Retina (tissue), 1 donor: ENCODE results near the gene MAP3K14.
"Not testable (repeated sequence)": the region's sequence is repeated elsewhere in the genome, so short reads cannot be mapped to it uniquely, and the experiment has no call there.

ENCODE experiments used
- DNase-seq: peaks from one replicate; pipeline ENCODE4 v3.0.0-alpha.2; 2016

MAP3K14 gene

GRCh38 chr17:45316434-45317110 is at the start of gene MAP3K14:
Gene MAP3K14 (minus strand): TSS chr17:45317020. CDS start chr17:45290745, 26,275 bp downstream.
- peak; percentile 94 for DNase-seq

- no peak for DNase-seq
Observed at GRCh38 chr17:45366049-45366448, 49.2 kb upstream of the MAP3K14 start.

- DNase-seq: no peak
Observed at GRCh38 chr17:45364531-45365390, 47.9 kb upstream of the MAP3K14 start.

DNA sequence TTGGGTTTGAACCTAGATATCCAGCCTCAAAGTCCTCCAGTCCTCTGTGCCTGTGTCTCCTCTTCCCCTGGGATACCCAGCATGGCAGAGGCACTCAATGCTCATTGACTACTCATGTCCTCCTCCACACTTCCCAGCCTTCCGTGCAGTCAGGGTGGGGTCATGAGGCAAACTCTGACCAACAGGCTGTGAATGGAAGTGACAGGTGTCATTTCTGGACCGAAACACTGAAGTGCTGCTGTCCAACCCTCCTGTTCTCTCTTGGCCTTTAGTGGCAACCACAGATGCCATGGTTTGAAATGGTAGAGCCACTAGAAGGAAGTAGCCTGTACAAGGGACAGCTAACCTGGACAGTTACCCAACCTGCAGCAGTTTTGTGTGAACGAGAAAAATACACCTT is 46.7 kb upstream of the MAP3K14 start:
- DNase-seq: no peak

GRCh38 chr17:45361976-45362375 is 45.2 kb upstream of the MAP3K14 start:
- no peak for DNase-seq

GRCh38 chr17:45361451-45361850 is 44.6 kb upstream of the MAP3K14 start:
- DNase-seq: no peak

DNA sequence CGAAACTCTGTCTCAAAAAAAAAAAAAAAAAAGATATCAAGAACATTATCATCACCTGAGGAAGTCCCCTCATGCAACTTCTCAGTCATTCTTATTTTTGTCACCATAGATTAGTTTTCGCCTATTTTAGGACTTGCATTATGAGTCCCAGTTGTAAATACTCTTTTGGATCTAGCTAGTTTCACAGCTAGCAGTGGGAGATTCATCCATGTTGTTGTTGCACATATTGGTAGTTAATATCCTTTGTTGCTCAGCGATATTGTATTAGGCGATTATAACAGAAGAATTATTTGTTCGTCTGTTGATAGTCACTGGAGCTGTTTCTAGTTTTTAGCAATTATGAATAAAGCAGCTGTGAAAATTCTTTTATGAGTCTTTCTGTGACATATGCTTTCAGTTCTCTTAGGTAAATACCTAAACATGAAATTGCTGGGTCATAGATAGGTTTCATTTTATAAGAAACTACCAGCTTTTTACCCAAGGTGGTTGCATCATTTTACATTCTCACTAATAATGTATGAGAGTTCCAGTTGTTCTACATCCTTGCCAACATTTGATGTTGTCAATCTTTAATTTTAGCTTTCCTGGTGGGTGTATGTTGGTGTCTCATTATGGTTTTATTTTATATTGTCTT is 40.7 kb upstream of the MAP3K14 start:
- no peak for DNase-seq

DNA sequence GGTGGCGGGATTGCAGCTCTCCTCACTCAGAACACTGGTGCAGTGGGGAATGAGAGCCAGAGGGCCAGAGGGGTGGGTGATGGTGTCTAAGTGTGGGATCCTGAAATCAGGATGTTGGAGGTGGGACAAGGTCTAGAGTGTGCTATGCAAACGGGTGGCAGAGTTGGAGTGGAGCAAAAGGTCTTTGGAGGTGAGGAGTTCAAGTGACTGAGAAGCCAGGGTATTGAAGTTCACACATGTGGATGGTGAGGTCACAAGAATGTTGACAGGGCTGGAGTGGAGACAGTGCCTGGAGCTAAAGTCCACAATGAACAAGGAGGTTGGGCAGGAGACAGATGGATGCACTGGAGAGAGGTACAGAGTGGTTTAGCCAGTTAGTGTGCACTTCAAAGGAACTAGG is 38.3 kb upstream of the MAP3K14 start:
- no peak for DNase-seq

DNA sequence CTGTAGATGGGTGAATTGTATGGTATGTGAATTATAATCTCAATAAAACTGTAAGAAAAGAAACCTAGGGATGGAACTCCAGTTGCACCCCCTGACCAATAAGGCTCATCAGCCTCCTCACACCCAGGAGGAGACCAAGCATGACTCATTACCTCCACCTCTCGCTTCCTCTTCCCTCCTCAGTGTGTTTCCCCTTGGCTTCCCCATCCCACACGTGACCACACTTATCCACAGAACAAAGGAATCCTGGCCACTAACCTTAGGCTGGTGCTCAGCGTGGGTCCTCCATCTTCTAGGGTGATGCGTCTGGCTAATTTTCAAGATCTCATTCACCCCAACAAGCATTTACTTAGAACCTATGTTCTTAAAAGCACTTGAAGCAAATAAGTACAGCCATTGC is 36.2 kb upstream of the MAP3K14 start:
- DNase-seq: no peak

DNA sequence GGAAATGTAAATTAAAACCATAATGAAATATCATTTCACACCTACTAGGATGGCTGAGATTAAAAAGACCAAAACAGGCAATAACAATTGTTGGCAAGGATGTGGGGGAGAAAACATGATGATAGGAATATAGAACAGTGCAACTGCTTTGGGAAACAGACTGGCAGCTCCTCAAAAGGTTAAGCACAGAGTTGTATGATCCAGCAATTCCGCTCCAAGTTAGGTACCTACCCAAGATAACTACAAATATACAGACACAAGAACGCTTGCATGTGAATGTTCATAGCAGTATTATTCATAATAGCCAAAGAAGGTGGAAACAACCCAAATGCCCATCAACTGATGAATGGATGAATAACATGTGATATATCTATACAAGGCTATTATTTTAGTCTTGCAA is 35.0 kb upstream of the MAP3K14 start:
- DNase-seq: no peak

- DNase-seq: no peak
Observed at GRCh38 chr17:45347444-45347843, 30.6 kb upstream of the MAP3K14 start.

- no peak for DNase-seq
Observed at GRCh38 chr17:45346216-45347015, 29.6 kb upstream of the MAP3K14 start.

GRCh38 chr17:45345554-45346215 is 28.9 kb upstream of the MAP3K14 start:
- DNase-seq: no peak

GRCh38 chr17:45345246-45345553 is 28.4 kb upstream of the MAP3K14 start:
- DNase-seq: no peak

DNA sequence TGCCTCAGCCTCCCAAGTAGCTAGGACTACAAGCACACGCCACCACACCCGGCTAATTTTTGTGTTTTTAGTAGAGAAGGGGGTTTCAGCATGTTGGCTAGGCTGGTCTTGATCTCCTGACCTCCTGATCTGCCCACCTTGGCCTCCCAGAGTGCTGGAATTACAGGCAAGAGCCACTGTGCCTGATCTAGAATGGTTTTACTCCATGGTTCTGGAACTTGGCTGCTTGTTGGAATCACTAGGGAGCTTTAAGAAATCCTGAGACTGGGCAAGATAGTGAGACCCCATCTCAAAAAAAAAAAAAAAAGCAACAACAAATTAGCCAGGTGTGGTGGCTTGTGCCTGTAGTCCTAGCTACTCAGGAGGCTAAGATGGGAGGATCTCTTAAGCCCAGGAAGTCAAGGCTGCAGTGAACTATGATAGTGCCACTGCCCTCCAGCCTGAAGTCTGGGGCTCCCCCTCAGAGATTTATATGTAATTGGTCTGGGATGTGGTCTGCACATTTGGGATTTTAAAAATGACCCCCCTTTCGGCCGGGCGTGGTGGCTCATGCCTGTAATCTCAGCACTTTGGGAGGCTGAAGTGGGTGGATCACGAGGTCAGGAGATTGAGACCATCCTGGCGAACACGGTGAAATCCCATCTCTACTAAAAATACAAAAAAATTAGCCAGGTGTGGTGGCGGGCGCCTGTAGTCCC is 27.3 kb upstream of the MAP3K14 start:
- not testable (repeated sequence) for DNase-seq

GRCh38 chr17:45342871-45343526 is 26.2 kb upstream of the MAP3K14 start:
- no peak for DNase-seq

DNA sequence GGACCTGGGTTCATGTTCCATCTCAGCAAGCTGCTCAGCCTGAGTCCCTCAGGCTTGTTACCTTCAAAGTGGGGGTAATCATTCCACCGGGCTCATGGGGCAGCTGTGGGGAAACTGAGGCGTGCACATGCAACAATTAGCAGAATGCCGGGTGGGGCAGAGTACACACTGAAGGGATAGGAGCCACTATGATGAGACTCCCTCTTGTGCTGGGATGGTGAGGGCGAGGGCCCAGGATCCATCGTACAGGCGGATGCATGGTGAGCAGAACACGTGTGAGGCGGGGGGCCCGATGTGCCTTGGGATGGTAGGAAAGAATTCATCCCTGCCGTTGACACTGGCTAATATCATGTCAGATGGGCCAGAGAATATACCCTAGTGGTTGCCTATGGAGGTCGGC is 25.5 kb upstream of the MAP3K14 start:
- DNase-seq: no peak

- peak; percentile 27 for DNase-seq
Observed at GRCh38 chr17:45341533-45342158, 24.8 kb upstream of the MAP3K14 start.

GRCh38 chr17:45339646-45340605 is 23.1 kb upstream of the MAP3K14 start:
- no peak for DNase-seq
